GM19023 (cell line): ENCODE results near the gene VWA7.
A peak's percentile ranks its signal among the peaks of the same experiment; 100 is the strongest.
"Not testable (repeated sequence)": the region's sequence is repeated elsewhere in the genome, so short reads cannot be mapped to it uniquely, and the experiment has no call there.

Experiments
- ATAC-seq: cut with Tn5 transposase; IDR thresholded peaks from one replicate; pipeline ENCODE4 v1.9.1; 2021; ENCODE audit warnings: mild to moderate bottlenecking, moderate library complexity; ENCODE audit not compliant: unreplicated experiment

VWA7 gene

GRCh38 chr6:31776989-31777666 lies at the start of gene VWA7:
Gene VWA7, minus strand, starts transcription at chr6:31777328. Its CDS starts 549 bp downstream, at chr6:31776779.
- ATAC-seq, result peak; percentile 56

- ATAC-seq, result no peak
Measured at GRCh38 chr6:31826793-31827285, 49.7 kb upstream of the VWA7 start.

- ATAC-seq, result no peak
Measured at GRCh38 chr6:31825553-31825952, 48.4 kb upstream of the VWA7 start.

GRCh38 chr6:31823592-31824196 lies 46.6 kb upstream of the VWA7 start:
- not testable (repeated sequence) for ATAC-seq

GRCh38 chr6:31822036-31822821 lies 45.1 kb upstream of the VWA7 start:
- ATAC-seq, result no peak

GRCh38 chr6:31821301-31822035 lies 44.3 kb upstream of the VWA7 start:
- ATAC-seq, result no peak

GRCh38 chr6:31820399-31820798 lies 43.3 kb upstream of the VWA7 start:
- ATAC-seq, result not testable (repeated sequence)

- ATAC-seq, result no peak
Measured at GRCh38 chr6:31819871-31820299, 42.8 kb upstream of the VWA7 start.

- ATAC-seq, result not testable (repeated sequence)
Measured at GRCh38 chr6:31817929-31818511, 40.9 kb upstream of the VWA7 start.

- ATAC-seq, result not testable (repeated sequence)
Measured at GRCh38 chr6:31817133-31817928, 40.2 kb upstream of the VWA7 start.

- peak; percentile 60 for ATAC-seq
Measured at GRCh38 chr6:31815025-31815838, 38.1 kb upstream of the VWA7 start, which contains the start of the genes HSPA1A and HSPA1L. Gene HSPA1A, plus strand, starts transcription at chr6:31815543. Its CDS starts 214 bp downstream, at chr6:31815757. Gene HSPA1L, minus strand, starts transcription at chr6:31815283. Its CDS starts 3,311 bp downstream, at chr6:31811972.

- peak; percentile 31 for ATAC-seq
Measured at GRCh38 chr6:31814677-31815024, 37.5 kb upstream of the VWA7 start.

GRCh38 chr6:31813465-31813849 lies 36.3 kb upstream of the VWA7 start:
- no peak for ATAC-seq

- ATAC-seq, result no peak
Measured at GRCh38 chr6:31811645-31812044, 34.5 kb upstream of the VWA7 start.

- not testable (repeated sequence) for ATAC-seq
Measured at GRCh38 chr6:31808599-31808998, 31.5 kb upstream of the VWA7 start.

GRCh38 chr6:31806470-31807272 lies 29.5 kb upstream of the VWA7 start, which contains the start of gene LSM2:
Gene LSM2, minus strand, starts transcription at chr6:31806966. Its CDS starts 209 bp downstream, at chr6:31806757.
- peak; percentile 87 for ATAC-seq

GRCh38 chr6:31805939-31806469 lies 28.9 kb upstream of the VWA7 start:
- ATAC-seq, result no peak
